Measurements from ENCODE around the gene GDF10. TPM values are rescaled to one million over a fixed set of nuclear protein-coding genes. Genes with fewer than 3 reads are reported as not detected.

GDF10 gene
- total RNA-seq, 1 donor from 2014 or later: 1.7 TPM

DNA sequence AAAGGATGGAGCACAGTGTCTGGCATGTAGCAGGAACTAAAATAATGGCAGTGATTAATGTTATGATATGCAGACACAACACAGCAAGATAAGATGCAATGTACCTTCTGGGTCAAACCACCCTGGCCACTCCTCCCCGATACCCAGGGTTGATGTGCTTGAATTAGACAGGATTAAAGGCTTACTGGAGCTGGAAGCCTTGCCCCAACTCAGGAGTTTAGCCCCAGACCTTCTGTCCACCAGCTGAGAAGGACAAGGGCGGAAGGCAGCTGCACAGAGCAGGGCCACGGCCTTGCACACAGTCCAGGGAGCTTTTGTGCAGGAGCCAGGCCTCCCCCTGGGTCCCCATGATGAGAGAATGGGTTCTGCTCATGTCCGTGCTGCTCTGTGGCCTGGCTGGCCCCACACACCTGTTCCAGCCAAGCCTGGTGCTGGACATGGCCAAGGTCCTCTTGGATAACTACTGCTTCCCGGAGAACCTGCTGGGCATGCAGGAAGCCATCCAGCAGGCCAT is 48.2 kb downstream of the GDF10 start, which contains the start of gene RBP3:
Gene RBP3, plus strand, starts transcription at position 226 of the 514 bp plus-strand sequence. Its CDS starts 122 bp downstream, at position 348.
- TF ChIP-seq POLR2AphosphoS5 (IDR thresholded peaks at IDR 0.05; ENCODE audit: insufficient read depth in 1 of 2, low read depth in 1 of 2): no peak
- TF ChIP-seq POLR2A (IDR thresholded peaks at IDR 0.05): no peak
- TF ChIP-seq CTCF (IDR thresholded peaks at IDR 0.05): no peak
- no peak for DNase-seq (ENCODE audit: extremely low spot score in 2 of 2)
- intact Hi-C loops (cut with DNase I): no loop called here
- no peaks in the 10 kb centered on the region for H3K4me1 ChIP-seq
- no peaks in the 10 kb centered on the region for H3K27me3 ChIP-seq
- H3K36me3 ChIP-seq: no peaks in the 10 kb centered on the region
- no peaks in the 10 kb centered on the region for H3K9me3 ChIP-seq
- no peak within 1 kb of the TSS for H3K4me3 ChIP-seq
- H3K27ac ChIP-seq: no peak within 1 kb of the TSS

DNA sequence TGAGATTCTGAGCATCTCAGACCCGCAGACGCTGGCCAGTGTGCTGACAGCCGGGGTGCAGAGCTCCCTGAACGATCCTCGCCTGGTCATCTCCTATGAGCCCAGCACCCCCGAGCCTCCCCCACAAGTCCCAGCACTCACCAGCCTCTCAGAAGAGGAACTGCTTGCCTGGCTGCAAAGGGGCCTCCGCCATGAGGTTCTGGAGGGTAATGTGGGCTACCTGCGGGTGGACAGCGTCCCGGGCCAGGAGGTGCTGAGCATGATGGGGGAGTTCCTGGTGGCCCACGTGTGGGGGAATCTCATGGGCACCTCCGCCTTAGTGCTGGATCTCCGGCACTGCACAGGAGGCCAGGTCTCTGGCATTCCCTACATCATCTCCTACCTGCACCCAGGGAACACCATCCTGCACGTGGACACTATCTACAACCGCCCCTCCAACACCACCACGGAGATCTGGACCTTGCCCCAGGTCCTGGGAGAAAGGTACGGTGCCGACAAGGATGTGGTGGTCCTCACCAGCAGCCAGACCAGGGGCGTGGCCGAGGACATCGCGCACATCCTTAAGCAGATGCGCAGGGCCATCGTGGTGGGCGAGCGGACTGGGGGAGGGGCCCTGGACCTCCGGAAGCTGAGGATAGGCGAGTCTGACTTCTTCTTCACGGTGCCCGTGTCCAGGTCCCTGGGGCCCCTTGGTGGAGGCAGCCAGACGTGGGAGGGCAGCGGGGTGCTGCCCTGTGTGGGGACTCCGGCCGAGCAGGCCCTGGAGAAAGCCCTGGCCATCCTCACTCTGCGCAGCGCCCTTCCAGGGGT is 48.9 kb downstream of the GDF10 start:
- no peak for DNase-seq (ENCODE audit: extremely low spot score in 2 of 2)
- TF ChIP-seq CTCF (IDR thresholded peaks at IDR 0.05) (no peak), POLR2AphosphoS5 (IDR thresholded peaks at IDR 0.05; ENCODE audit: insufficient read depth in 1 of 2, low read depth in 1 of 2) (no peak), POLR2A (IDR thresholded peaks at IDR 0.05) (no peak)

GRCh38 chr10:47349516-47349915 is 49.5 kb downstream of the GDF10 start:
- no peak for DNase-seq (ENCODE audit: extremely low spot score in 2 of 2)
- no peaks in the 10 kb centered on the region for H3K27me3 ChIP-seq
- no peak overlapping the region for H3K4me3 ChIP-seq
- TF ChIP-seq CTCF (IDR thresholded peaks at IDR 0.05) (no peak), POLR2A (IDR thresholded peaks at IDR 0.05) (no peak), POLR2AphosphoS5 (IDR thresholded peaks at IDR 0.05; ENCODE audit: insufficient read depth in 1 of 2, low read depth in 1 of 2) (no peak)
- H3K27ac ChIP-seq: no peak overlapping the region
- H3K4me1 ChIP-seq: no peaks in the 10 kb centered on the region
- no peaks in the 10 kb centered on the region for H3K9me3 ChIP-seq
- no peaks in the 10 kb centered on the region for H3K36me3 ChIP-seq
- intact Hi-C loops (cut with DNase I): no loop called here

More for the DNA sequence above, 48.9 kb downstream of the GDF10 start:
- Histone ChIP-seq H3K4me3 (no peak overlapping the region), H3K27me3 (no peaks in the 10 kb centered on the region), H3K27ac (no peak overlapping the region), H3K36me3 (no peaks in the 10 kb centered on the region), H3K9me3 (no peaks in the 10 kb centered on the region), H3K4me1 (no peaks in the 10 kb centered on the region)
- intact Hi-C loops (cut with DNase I): no loop called here

- TF ChIP-seq CTCF (IDR thresholded peaks at IDR 0.05) (no peak), POLR2AphosphoS5 (IDR thresholded peaks at IDR 0.05; ENCODE audit: insufficient read depth in 1 of 2, low read depth in 1 of 2) (no peak)
- DNase-seq (ENCODE audit: extremely low spot score in 2 of 2): no peak
- intact Hi-C loops (cut with DNase I): no loop called here
Measured at GRCh38 chr10:47349941-47350371, 50.0 kb downstream of the GDF10 start.

More at GRCh38 chr10:47349941-47350371, 50.0 kb downstream of the GDF10 start:
- Histone ChIP-seq H3K4me1 (no peaks in the 10 kb centered on the region), H3K9me3 (no peaks in the 10 kb centered on the region), H3K27ac (no peak overlapping the region), H3K27me3 (no peaks in the 10 kb centered on the region), H3K4me3 (no peak overlapping the region), H3K36me3 (no peaks in the 10 kb centered on the region)

All from vagina (tissue), 2 donors.